Muscle of leg (tissue), 11 donors: ENCODE data around the gene MIS18BP1. TPM values are rescaled to one million over a fixed set of nuclear protein-coding genes. Genes with fewer than 3 reads are reported as not detected.

Experiments
- DNase-seq: peaks from one replicate; pipeline ENCODE4 v3.0.0; 2013
- H3K27ac ChIP-seq: one replicate; pipeline ENCODE4 v1.5.1; 2013; ENCODE audit warnings: mild to moderate bottlenecking, low read length, control low read depth
- H3K27me3 ChIP-seq: one replicate; pipeline ENCODE4 v1.6.1; 2013; ENCODE audit warnings: low read length; ENCODE audit not compliant: control insufficient read depth, insufficient read depth
- H3K36me3 ChIP-seq: one replicate; pipeline ENCODE4 v1.6.1; 2013; ENCODE audit warnings: low read length; ENCODE audit not compliant: control insufficient read depth, insufficient read depth
- H3K4me1 ChIP-seq: one replicate; pipeline ENCODE4 v1.6.1; 2013; ENCODE audit warnings: low read length; ENCODE audit not compliant: control insufficient read depth, insufficient read depth
- H3K4me3 ChIP-seq: one replicate; pipeline ENCODE4 v1.5.1; 2013; ENCODE audit warnings: low read length, control low read depth
- H3K9me3 ChIP-seq: replicated peaks from 2 replicates; pipeline ENCODE4 v1.6.1; 2013; ENCODE audit warnings: low read depth, low read length; ENCODE audit not compliant: control insufficient read depth
- WGBS: methylation state at CpG from one replicate; pipeline ENCODE4 v1.1.5; 2013; ENCODE audit warnings: missing lambda C conversion rate; ENCODE audit not compliant: insufficient coverage; 5-methylcytosine and 5-hydroxymethylcytosine counted together
- polyA plus RNA-seq, 8 donors: library from polyadenylated mRNA; unstranded; fragments of 120-200 nt; gene quantifications; one replicate each; pipeline versions ENCODE4 v1.2.1 to v1.2.3, GENCODE V29; 2013; ENCODE audit warnings: inconsistent platforms in 1 of 8, low replicate concordance in 1 of 8; ENCODE audit not compliant: insufficient read length in 8 of 8, insufficient read depth in 1 of 8
- total RNA-seq: library from RNA; stranded (reverse); fragments of 120-200 nt; gene quantifications from one replicate; pipeline ENCODE4 v1.2.4, GENCODE V29; 2013

MIS18BP1 gene
- total and polyA plus RNA-seq, 9 donors, result 16.9 to 25.7 (median 19.3) TPM

DNA sequence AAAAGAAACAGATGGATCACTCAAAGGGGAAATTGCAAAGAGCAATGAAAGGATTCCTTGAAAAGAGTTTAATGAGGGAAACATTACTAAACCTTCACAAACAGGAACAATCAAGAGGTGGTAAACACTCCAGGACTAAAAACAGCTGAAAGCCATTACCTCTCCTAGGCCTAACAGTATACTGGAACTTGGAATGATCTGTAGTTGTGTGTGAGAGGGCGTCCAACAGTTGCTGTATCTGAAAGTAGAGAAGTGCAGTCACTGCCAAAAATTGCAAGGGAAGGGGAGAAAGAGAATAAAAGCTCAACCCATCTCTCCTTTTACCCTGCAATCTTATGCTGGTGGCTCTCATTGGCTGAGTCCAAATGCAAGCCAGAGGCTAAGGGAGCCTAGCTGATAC lies 17.0 kb upstream of the MIS18BP1 start:
- Histone ChIP-seq H3K27me3 (no peaks in the 10 kb centered on the region), H3K4me1 (peaks cover 4% of the 10 kb centered on the region), H3K36me3 (no peaks in the 10 kb centered on the region), H3K4me3 (no peak overlapping the region), H3K9me3 (no peaks in the 10 kb centered on the region), H3K27ac (no peak overlapping the region)
- no CpG with 5 or more reads among the region's 1 CpG for WGBS
- peak; percentile 69 for DNase-seq

DNA sequence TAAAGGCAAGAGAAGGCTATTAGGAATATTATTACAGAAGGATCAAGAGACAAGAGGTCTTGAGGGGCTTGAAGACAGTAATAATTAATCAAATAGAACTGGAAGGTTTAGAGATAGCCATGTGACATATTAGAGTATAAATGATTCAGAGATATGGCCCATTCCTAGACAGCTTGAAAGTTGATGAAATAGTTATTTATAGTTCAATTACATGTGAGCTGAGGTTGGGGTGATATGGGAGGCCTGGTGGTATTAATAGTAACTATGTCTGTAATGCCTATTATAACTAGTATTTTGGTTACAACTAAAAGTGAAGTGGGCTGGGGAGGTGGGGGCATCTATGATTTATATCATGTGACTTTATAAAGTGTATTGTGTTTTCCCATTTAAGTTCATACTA lies 14.1 kb upstream of the MIS18BP1 start:
- peak; percentile 28 for DNase-seq
- H3K36me3 ChIP-seq, result no peaks in the 10 kb centered on the region
- peak overlapping the region; percentile 39 for H3K27ac ChIP-seq
- no peak overlapping the region for H3K4me3 ChIP-seq
- H3K9me3 ChIP-seq, result no peaks in the 10 kb centered on the region
- H3K27me3 ChIP-seq, result no peaks in the 10 kb centered on the region
- peaks cover 4% of the 10 kb centered on the region for H3K4me1 ChIP-seq

DNA sequence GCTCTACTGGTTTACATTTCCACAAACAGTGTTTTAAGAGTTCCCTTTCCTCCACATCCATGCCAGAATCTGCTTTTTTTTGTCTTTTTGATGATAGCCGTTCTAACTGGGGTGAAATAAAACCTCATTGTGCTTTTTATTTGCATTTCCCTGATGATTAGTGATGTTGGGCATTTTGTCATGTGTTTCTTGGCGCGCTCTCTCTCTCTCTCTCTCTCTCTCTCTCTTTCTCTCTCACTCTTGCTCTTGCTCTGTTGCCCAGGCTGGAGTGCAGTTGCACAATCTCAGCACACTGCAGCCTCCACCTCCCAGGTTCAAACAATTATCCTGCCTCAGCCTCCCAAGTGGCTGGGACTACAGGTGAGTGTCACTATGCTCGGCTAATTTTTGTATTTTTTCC lies 9.6 kb upstream of the MIS18BP1 start:
- H3K9me3 ChIP-seq, result peaks cover 8% of the 10 kb centered on the region
- H3K4me1 ChIP-seq, result peaks cover 2% of the 10 kb centered on the region
- H3K27me3 ChIP-seq, result no peaks in the 10 kb centered on the region
- no peak overlapping the region for H3K27ac ChIP-seq
- H3K4me3 ChIP-seq, result no peak overlapping the region
- no peak for DNase-seq
- WGBS, result 100% methylated on average over 1 of the region's 4 CpGs
- H3K36me3 ChIP-seq, result no peaks in the 10 kb centered on the region

DNA sequence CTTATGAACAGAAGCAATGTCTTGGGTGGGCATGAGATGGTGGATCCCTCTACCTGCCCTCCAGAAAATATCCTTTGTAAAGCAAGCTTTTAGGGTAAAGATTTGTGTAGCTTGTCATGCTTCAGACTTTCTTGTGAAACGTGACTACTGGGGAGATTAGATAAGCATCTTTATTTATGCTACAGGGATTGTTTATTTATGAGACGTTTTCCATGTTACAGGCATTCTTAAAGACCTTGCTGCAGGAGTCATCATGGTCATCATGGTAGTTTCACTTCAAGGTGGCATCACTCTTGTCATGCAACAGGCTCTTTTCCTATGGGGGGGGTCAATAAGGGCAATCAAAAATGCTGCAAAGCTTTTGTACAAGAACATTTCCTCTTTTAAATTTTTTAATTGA lies 8.2 kb upstream of the MIS18BP1 start:
- Histone ChIP-seq H3K27ac (no peak overlapping the region), H3K36me3 (no peaks in the 10 kb centered on the region), H3K27me3 (no peaks in the 10 kb centered on the region), H3K4me1 (no peaks in the 10 kb centered on the region), H3K4me3 (no peak overlapping the region), H3K9me3 (peaks cover 8% of the 10 kb centered on the region)
- 71% methylated on average over 1 of the region's 2 CpGs for WGBS
- DNase-seq, result no peak

- Histone ChIP-seq H3K9me3 (peaks cover 10% of the 10 kb centered on the region), H3K36me3 (no peaks in the 10 kb centered on the region), H3K27ac (no peak overlapping the region), H3K27me3 (no peaks in the 10 kb centered on the region), H3K4me1 (peaks cover 3% of the 10 kb centered on the region), H3K4me3 (no peak overlapping the region)
- WGBS, result 100% methylated on average over 1 of the region's 3 CpGs
- DNase-seq, result no peak
Measured at GRCh38 chr14:45258805-45259204, 5.8 kb upstream of the MIS18BP1 start.

DNA sequence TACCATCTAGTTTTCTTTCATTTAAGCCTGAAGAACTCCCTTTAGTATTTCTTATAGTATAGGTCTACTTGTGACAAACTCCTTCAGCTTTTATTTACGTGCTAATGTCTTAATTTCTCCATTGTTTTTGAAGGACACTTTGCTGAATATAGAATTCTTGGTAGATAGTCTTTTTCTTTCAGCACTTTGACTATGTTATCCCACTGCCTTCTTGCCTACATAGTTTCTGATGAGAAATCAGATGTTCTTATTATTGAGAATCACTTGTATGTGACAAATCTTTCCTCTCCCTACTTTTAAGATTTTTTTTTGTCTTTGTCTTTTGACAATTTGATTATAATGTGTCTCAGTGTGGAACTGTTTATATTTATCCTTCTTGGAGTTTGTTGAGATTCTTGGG lies 5.1 kb upstream of the MIS18BP1 start:
- H3K4me1 ChIP-seq, result peaks cover 5% of the 10 kb centered on the region
- H3K36me3 ChIP-seq, result no peaks in the 10 kb centered on the region
- no peak overlapping the region for H3K4me3 ChIP-seq
- no peaks in the 10 kb centered on the region for H3K27me3 ChIP-seq
- no peak overlapping the region for H3K27ac ChIP-seq
- peaks cover 10% of the 10 kb centered on the region for H3K9me3 ChIP-seq
- no peak for DNase-seq
- no CpG with 5 or more reads among the region's 1 CpG for WGBS

DNA sequence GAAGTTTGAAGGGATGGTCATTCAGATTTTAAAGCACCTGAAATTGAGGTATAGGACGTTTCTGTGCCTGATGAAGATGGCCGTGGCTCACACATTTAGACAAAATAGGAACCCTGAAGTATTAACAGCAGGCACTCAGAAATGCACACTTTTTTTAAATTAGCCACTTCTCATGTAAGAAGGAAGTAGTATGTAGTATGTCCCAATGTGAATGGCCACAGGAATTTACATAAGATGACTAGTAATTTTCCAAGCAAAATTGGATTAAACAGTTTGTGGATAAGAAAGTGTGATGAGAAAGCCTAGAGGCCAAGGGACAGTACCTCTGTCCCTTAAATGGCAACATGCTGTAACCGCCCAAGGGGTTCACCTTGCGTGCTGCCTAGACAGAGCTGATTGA lies 1.8 kb upstream of the MIS18BP1 start:
- WGBS, result 100% methylated on average over 2 of the region's 4 CpGs

DNA sequence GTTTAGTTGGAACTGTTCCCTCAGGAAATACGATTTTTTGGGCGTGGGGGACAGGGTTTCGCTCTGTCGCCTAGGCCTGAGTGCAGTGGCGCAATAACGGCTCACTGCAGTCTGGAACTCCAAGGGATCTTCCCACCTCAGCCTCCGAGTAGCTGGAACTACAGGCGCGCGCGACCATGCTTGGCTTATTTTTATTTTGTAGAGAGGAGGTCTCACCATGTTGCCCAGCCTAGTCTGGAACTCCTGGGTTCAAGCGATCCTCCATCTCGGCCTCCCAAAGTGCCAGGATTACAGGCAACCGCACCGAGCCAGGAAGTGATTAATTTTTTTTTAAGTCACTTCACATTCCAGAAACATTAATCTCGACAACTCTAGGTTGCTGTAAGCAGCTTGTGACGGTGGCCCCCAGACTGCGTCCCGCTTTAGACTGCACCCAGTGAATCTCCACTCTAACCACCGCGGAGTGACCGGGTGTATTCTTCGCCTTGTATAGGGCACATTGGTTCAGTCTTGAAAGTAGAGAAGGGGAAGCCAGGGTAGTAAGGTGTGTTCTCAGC lies 830 bp upstream of the MIS18BP1 start:
- no CpG with 5 or more reads among the region's 23 CpGs for WGBS
- DNase-seq, result peak; percentile 12

More for the DNA sequence above, 1.8 kb upstream of the MIS18BP1 start:
- H3K36me3 ChIP-seq, result no peaks in the 10 kb centered on the region
- no peaks in the 10 kb centered on the region for H3K27me3 ChIP-seq
- no peak overlapping the region for H3K4me3 ChIP-seq
- H3K9me3 ChIP-seq, result peaks cover 10% of the 10 kb centered on the region
- H3K4me1 ChIP-seq, result peaks cover 5% of the 10 kb centered on the region
- H3K27ac ChIP-seq, result no peak overlapping the region
- DNase-seq, result no peak

DNA sequence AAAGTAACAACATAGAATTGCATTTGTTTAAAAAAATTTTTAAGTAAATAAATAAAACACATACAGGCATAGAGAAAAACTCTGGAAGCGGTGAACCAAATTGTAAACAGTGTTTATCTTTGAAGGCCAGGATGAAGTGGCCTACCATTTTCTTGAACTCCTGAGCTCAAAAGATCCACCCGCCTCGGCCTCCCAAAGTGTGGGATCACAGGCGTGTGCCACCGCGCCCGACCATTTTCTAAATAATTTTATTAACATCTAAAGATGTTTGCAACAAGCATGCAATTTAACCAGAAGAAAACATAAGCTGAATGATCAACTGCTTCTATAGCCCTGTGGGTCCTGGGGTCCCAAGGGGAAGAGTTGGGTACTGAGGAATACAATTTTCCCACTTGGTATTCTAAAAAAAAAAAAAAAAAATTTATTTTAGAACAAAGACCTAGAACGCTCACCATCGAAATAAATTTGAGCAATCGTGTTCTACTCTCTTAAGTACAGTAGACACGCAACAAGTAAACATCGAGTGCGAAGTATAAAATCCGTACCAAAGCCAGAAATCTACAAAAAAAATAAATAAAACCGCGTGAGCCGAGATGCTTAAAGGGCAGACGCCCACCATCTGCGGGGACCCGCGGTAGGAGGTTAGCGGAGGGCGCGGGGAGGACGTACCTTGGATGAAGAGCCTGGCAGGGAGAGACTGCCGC lies 484 bp downstream of the MIS18BP1 start:
- no peaks in the 10 kb centered on the region for H3K27me3 ChIP-seq
- no peaks in the 10 kb centered on the region for H3K36me3 ChIP-seq
- H3K4me3 ChIP-seq, result peak overlapping the region; percentile 84
- WGBS, result under 1% methylated on average over 18 of the region's 26 CpGs
- H3K4me1 ChIP-seq, result peaks cover 5% of the 10 kb centered on the region
- peaks cover 2% of the 10 kb centered on the region for H3K9me3 ChIP-seq
- DNase-seq, result peak; percentile 26
- H3K27ac ChIP-seq, result peak overlapping the region; percentile 98

More for the DNA sequence above, 830 bp upstream of the MIS18BP1 start:
- Histone ChIP-seq H3K36me3 (no peaks in the 10 kb centered on the region), H3K9me3 (peaks cover 8% of the 10 kb centered on the region), H3K4me3 (peak overlapping the region; percentile 84), H3K27me3 (no peaks in the 10 kb centered on the region), H3K4me1 (peaks cover 5% of the 10 kb centered on the region), H3K27ac (peak overlapping the region; percentile 98)

- peaks cover 2% of the 10 kb centered on the region for H3K9me3 ChIP-seq
- H3K27me3 ChIP-seq, result no peaks in the 10 kb centered on the region
- H3K4me1 ChIP-seq, result peaks cover 5% of the 10 kb centered on the region
- DNase-seq, result peak; percentile 70
- H3K36me3 ChIP-seq, result no peaks in the 10 kb centered on the region
- H3K27ac ChIP-seq, result no peak overlapping the region
- WGBS, result no CpG with 5 or more reads among the region's 5 CpGs
- H3K4me3 ChIP-seq, result peak overlapping the region; percentile 84
Measured at GRCh38 chr14:45251912-45252311, 1.1 kb downstream of the MIS18BP1 start.
